Stimulated activated CD8-positive, alpha-beta memory T cell treated with anti-CD3 and anti-CD28 coated beads, Interleukin-12 subunit alpha, Interleukin-12 subunit beta, amount 100 ng/mL, for 24 hours (primary cell): ENCODE data around the gene ORC5.
"Not testable (repeated sequence)": the region's sequence is repeated elsewhere in the genome, so short reads cannot be mapped to it uniquely, and the experiment has no call there.

Experiments
- DNase-seq: peaks from one replicate; pipeline ENCODE4 v3.0.0-alpha.2; 2020; ENCODE audit errors: extremely low read depth

The ORC5 gene

GRCh38 chr7:104207731-104208420 is at the start of gene ORC5:
TSS of gene ORC5 (minus strand) at chr7:104208013. CDS start at chr7:104207904, 109 bp downstream.
- DNase-seq, result peak; percentile 52

DNA sequence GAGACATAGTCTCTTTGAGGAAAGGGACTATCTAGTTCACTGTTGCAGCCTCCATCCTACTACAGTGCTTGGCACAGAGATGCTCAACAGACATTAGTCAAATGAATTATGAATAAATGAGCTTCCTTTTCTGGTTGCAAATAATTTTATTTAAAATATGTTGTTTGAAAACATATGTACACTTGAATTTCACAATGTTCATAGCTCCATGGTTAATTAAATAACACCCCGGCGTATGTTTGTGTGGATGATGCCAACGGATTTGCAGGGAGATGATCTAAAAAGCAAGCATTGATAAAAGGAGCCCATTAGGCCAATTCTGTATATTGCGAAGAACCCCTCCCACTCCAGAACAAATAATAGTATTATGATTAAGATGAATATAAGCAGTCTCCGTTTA is 47.8 kb upstream of the ORC5 start:
- DNase-seq, result no peak

- no peak for DNase-seq
Observed at GRCh38 chr7:104255194-104255593, 47.4 kb upstream of the ORC5 start.

DNA sequence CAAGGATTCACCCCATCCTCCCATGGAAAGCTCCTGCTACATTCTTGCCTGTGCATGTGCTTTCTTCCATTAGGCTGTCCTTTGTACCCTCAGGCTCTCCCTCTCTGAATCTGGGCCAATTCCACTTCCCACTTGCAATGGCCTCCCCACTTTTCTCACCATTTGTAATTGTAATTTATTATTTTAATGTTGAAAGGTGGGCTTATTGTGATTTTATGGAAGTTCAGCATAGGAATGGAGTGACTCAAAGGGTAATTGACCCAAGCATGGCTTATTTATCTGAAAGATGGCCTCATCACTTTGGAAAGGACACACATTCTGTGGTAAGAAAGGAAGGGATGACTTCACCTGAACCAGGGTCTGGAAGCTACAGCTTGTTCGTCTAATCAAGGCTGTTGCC is 46.9 kb upstream of the ORC5 start:
- no peak for DNase-seq

DNA sequence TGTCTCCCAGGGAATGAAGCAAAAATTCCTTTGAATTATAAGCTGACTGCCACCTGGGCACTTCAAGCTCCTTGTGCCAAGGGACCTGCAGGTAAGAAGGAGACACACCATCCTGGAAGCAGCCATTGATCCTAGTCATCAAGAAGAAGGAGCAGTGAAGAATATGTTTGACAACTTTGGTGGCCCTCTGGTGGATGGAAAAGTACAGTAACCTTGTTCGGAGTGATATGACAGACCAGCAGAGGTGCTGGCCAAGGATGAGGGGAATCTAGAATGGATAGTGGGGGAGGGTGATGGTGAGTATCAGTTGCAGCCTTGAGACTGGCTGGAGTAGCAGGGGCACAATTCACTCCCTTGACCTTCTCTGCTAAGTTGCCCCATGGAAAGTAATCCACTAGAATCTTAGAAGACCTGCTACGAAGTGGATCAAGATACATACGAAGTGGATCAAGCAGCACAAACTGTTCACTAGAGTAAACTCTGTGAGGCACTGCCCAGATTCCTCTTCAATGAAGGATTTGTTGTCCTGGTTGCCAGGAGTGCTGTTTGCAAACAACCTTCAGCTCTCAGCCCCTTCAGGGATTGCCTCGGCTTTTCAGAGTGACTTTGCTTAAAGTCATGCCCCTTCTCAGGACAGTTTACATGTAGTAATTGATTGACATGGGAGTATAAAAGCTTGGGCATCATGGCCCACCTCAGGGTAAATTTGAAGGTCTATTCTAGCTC is 44.8 kb upstream of the ORC5 start:
- DNase-seq, result no peak

DNA sequence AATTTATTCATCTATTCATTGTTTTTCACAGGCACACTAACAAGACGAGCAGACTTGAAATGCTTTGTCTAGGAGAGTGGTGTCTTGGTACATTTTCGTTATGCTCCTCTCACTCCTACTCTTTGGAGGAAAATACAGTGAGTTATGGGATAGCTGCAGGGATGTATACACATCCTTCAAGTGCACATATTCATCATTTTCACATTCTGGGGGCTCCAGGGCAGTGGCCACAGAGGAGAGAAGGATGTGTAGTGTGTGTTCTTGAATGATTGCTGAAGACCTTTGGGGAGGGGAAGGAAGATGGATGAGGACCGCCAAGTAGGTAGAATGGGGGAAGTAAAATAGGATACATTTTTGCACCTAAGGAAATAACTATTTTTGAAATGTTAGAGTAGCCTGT is 34.8 kb upstream of the ORC5 start:
- DNase-seq, result no peak

- DNase-seq, result no peak
Observed at GRCh38 chr7:104241538-104242209, 33.9 kb upstream of the ORC5 start.

- no peak for DNase-seq
Observed at GRCh38 chr7:104241135-104241534, 33.3 kb upstream of the ORC5 start.

DNA sequence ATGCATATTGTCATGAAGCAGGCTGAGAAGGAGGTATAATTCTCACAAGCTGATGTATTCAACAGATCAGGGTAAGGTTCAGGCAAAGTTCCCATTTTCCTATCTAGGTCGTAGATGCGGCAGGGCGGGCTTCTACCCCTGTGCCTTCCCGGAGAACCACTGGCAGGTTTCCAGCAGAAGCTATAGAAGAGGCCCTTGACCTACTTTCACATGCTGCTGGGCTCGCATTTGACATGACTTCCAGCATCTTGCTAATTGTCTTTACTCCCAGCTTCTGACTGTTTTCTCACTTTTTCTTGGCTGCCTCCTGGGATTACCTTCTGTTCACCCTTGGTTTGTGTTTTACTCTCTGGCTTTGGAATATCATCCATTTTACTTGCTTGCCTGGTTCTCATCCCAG is 32.6 kb upstream of the ORC5 start:
- no peak for DNase-seq

- not testable (repeated sequence) for DNase-seq
Observed at GRCh38 chr7:104234990-104235389, 27.2 kb upstream of the ORC5 start.

- no peak for DNase-seq
Observed at GRCh38 chr7:104231054-104232046, 23.5 kb upstream of the ORC5 start.

DNA sequence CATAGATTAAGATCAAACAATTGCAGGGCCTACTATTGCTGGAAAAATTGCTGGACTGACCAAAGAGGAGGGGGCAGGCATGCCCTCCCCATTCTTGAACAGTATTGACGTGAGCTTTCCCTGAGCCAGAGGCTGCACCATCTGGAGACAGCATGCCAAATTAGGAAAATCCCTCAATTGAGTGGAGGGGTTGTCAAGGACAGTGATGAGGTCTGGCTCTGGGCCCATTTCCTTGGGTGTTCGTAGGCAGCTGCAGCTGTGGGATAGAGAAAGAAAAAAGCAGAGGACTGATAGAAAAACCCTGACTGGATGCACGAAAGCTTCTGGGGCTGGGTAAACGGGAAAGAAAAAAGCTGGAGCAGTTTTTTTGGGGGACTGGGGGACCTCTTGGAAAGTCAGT is 22.8 kb upstream of the ORC5 start:
- DNase-seq, result no peak

- DNase-seq, result no peak
Observed at GRCh38 chr7:104228442-104228841, 20.6 kb upstream of the ORC5 start.

DNA sequence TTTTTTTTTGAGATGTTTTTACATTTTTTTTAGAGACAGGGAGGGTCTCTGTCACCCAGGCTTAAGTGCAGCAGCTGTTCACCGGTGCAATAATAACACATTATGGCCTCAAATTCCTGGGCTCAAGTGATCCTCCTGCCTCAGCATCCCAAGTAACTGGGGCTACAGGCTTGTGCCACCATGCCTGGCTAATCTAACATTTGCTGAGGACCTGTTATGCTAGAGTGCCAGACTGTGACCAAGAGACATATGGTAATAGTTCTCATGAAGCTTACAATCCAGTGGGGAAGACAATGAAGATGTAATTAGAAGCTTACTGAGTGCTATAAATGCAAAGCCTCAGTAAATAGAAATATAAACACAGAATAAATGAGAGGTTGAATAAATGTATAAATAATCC is 17.6 kb upstream of the ORC5 start:
- DNase-seq, result no peak

- DNase-seq, result no peak
Observed at GRCh38 chr7:104217620-104218019, 9.8 kb upstream of the ORC5 start.

- DNase-seq, result no peak
Observed at GRCh38 chr7:104209063-104209462, 1.2 kb upstream of the ORC5 start.

GRCh38 chr7:104208421-104208780 is 588 bp upstream of the ORC5 start:
- no peak for DNase-seq

GRCh38 chr7:104207348-104207730 is 474 bp downstream of the ORC5 start:
- DNase-seq, result no peak

DNA sequence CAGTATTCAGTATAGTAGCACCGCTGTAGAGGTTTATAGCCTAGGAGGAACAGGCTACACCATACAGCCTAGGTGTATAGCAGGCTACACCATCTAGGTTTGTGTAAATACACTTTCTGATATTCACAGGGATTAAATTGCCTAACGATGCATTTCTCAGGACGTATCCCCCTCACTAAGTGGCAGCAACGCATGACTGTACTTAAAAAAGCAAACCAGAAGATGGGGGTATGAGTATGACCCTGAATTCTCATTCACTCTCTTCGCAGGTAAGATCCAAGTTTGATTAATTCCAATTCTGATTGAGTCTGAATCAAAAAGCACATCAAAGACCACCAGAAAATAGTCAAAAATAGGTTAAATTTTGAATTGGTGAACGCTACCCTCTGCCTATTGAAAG is 972 bp downstream of the ORC5 start:
- DNase-seq, result no peak

DNA sequence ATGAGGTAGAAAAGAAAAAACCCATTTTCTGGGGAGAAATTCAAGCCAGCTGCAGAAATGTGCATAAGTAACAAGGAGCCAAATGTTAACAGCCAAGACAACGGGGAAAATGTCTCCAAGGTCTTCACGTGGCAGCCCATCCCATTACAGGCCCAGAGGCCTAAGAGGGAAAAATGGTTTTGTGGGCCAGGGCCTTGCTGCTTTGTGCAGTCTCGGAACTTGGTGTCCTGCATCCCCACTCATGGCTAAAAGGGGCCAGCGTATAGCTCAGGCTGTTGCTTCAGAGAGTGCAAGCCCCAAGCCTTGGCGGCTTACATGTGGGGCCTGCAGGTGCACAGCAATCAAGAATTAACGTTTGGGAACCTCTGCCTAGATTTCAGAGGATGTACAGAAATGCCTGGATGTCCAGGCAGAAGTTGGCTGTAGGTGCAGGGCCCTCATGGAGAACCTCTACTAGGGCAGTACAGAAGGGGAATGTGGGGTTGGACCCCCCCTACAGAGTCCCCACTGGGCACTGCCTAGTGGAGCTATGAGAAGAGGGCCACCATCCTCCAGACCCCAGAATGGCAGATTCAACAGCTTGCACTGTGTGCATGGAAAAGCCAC is 9.0 kb downstream of the ORC5 start:
- no peak for DNase-seq

DNA sequence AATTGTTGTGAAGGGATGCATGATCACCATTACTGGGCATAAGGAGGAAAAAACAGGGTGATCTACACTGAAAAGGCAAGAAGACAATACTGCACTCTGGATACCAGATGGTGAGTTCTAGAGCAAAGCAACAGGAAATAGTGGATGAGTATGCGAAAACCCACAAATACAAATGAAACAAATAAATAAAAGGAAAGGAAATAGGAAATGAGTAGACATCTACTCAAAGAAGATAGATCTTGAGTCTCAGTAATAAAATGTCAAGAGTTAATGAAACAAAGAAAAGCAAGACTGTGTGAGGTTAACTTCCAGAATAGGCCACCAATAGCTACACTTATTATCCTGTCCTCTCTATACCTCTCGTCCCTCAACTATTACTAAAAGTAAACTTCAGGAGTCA is 11.7 kb downstream of the ORC5 start:
- no peak for DNase-seq
